Epithelial cell of proximal tubule (primary cell): ENCODE measurements around the gene LIN7A. TPM values are rescaled to one million over a fixed set of nuclear protein-coding genes. Genes with fewer than 3 reads are reported as not detected.

ENCODE experiments used
- DNase-seq: peaks from one replicate; pipeline ENCODE4 v3.0.0-alpha.2; 2011; ENCODE audit warnings: low read depth
- H3K4me3 ChIP-seq: 2 replicates; pipeline ENCODE4 v1.5.1; 2011; ENCODE audit warnings: low read depth, mild to moderate bottlenecking, low read length
- CTCF ChIP-seq: conservative IDR thresholded peaks from 2 replicates; pipeline ENCODE4 v1.5.1; 2012; ENCODE audit warnings: low read depth, mild to moderate bottlenecking, low read length
- total RNA-seq: library from RNA; depleted of rRNA; stranded (reverse); fragments of >200 nt; gene quantifications from 2 replicates; pipeline ENCODE4 v1.2.3, GENCODE V29; 2015

Gene LIN7A
- total RNA-seq, 1 donor from 2014 or later: 2.3 TPM

DNA sequence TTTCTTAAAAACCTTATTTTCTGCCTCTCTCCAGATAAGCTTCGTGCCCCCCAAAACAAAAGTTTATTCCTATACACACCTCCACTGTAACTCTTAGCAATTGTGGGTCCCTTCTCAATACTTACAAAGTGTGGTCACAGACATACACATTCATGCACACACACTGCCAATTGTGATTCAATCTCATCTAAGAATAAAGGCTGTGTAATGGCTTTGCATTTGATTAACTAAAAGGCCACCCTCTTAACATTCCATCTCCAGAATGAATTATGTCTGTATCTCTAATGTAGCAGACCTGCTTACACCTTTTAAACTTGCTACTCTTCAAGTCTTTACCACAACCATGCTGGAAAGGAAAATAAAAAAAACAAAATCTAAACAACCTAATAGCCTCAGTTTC, 171.5 kb downstream of the LIN7A start:
- H3K4me3 ChIP-seq: no peak overlapping the region
- DNase-seq: no peak
- no peak for TF ChIP-seq CTCF

DNA sequence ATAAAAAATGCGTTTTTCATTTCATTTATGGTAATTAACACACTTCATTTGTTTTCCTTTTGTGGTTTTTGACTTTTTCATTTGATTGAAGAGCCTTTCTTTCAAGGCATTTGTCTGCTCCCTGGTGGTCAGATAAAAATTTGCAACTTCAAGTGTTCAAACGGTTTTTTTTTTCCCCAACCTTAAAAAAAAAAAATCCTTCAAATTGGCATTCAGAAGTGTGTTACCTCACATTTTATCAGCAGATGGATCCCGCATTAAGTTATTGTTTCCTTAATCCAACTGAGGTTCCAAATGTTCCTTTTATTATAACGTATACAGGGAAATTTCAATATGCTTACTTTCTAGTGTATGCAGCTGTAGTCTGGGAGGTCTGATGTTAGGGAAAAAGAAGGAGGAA, 173.9 kb downstream of the LIN7A start:
- H3K4me3 ChIP-seq: no peak overlapping the region
- no peak for DNase-seq
- TF ChIP-seq CTCF: peak; percentile 70

- no peak for DNase-seq
- no peak overlapping the region for H3K4me3 ChIP-seq
- TF ChIP-seq CTCF: no peak
Measured at GRCh38 chr12:80761838-80762237, 175.9 kb downstream of the LIN7A start.

DNA sequence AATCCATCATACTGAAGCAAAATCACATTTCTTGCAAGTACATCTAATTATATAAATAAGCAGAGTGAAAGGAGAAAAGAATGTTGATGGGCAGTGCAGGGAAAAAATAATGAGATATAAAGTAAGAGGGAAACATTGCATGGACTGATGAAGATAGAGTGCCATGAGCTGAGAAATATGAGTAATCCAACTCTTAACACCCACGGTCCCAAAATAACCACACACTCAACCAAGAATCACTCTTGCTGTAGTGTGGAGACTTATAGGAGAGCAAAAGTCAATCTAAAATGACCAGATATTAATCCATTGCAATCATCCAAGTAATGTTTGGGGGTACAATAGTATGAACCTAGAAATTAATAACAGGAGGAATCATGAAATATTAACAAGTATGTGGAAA, 180.9 kb downstream of the LIN7A start:
- no peak overlapping the region for H3K4me3 ChIP-seq
- DNase-seq: no peak
- no peak for TF ChIP-seq CTCF

GRCh38 chr12:80754274-80754673, 183.5 kb downstream of the LIN7A start:
- no peak for TF ChIP-seq CTCF
- no peak overlapping the region for H3K4me3 ChIP-seq

DNA sequence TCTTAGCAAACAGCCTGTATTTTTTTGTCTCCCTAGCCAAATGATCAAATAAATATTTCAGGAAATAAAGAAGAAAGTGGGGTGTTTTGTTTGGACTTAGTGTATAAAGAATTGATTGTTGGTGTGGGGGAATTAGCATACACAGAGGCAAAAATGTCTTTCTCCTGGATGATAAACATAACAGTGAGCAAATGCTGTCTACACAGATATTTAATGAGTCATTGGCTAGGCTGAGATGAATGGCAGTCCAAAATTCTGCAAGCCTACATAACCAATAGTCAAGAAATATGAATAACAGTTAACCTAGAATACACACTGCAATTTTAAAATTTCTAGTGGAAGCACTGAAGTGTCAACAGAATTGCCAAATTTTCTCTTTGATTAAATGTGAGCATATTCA, 185.3 kb downstream of the LIN7A start:
- no peak for DNase-seq
- no peak overlapping the region for H3K4me3 ChIP-seq
- TF ChIP-seq CTCF: no peak

More at GRCh38 chr12:80754274-80754673, 183.5 kb downstream of the LIN7A start:
- no peak for DNase-seq

DNA sequence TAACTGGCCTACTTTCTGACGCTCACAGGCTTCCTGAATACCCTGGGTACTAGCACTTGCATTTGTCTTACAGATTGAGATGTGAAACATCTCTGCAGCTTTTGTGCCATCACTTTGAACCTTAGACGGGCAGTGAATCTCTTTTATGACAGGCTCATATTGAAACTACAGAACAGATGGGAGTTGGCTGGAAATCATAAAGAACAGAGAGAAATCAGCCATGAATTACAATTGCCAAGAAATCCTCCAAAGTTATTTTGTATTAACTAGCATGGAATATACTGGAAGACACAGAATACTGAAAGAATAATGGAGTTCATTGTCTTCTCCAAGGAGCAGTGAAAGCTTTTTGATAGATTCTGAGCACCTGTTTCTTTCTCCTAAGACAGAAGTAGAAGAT, 188.3 kb downstream of the LIN7A start:
- no peak overlapping the region for H3K4me3 ChIP-seq
- DNase-seq: no peak
- TF ChIP-seq CTCF: no peak
